Ramos (cell line): ENCODE results near the gene LRRC10B.

ENCODE experiments used
- in situ Hi-C: fragments of 300-500 bp; cut with MboI; formaldehyde crosslinking; loops from one replicate; pipeline ENCODE4 v1.14.3; 2022; ENCODE audit warnings: low sequenced_read_pairs; ENCODE audit not compliant: unreplicated experiment

LRRC10B gene

GRCh38 chr11:61542705-61543104 is 34.2 kb downstream of the LRRC10B start:
- in situ Hi-C loops = no loop called here

GRCh38 chr11:61543606-61544306 is 35.2 kb downstream of the LRRC10B start:
- in situ Hi-C loops = no loop called here

- in situ Hi-C loops = no loop called here
Observed at GRCh38 chr11:61544466-61544865, 35.9 kb downstream of the LRRC10B start.

GRCh38 chr11:61545341-61545740 is 36.8 kb downstream of the LRRC10B start:
- in situ Hi-C loops = no loop called here

- in situ Hi-C loops = no loop called here
Observed at GRCh38 chr11:61545921-61546320, 37.4 kb downstream of the LRRC10B start.

GRCh38 chr11:61546663-61547062 is 38.1 kb downstream of the LRRC10B start:
- in situ Hi-C loops = no loop called here

- in situ Hi-C loops = no loop called here
Observed at GRCh38 chr11:61547246-61547645, 38.7 kb downstream of the LRRC10B start.

GRCh38 chr11:61549177-61549576 is 40.6 kb downstream of the LRRC10B start:
- in situ Hi-C loops = no loop called here

GRCh38 chr11:61549662-61550568 is 41.4 kb downstream of the LRRC10B start:
- in situ Hi-C loops = no loop called here

GRCh38 chr11:61550665-61551227 is 42.2 kb downstream of the LRRC10B start:
- in situ Hi-C loops = no loop called here

GRCh38 chr11:61551634-61552033 is 43.1 kb downstream of the LRRC10B start:
- in situ Hi-C loops = no loop called here

GRCh38 chr11:61552108-61552635 is 43.6 kb downstream of the LRRC10B start:
- in situ Hi-C loops = no loop called here

GRCh38 chr11:61553373-61554171 is 45.0 kb downstream of the LRRC10B start:
- in situ Hi-C loops = no loop called here

- in situ Hi-C loops = no loop called here
Observed at GRCh38 chr11:61554172-61554988, 45.8 kb downstream of the LRRC10B start.

- in situ Hi-C loops = no loop called here
Observed at GRCh38 chr11:61555051-61555969, 46.8 kb downstream of the LRRC10B start.

- in situ Hi-C loops = no loop called here
Observed at GRCh38 chr11:61555978-61556377, 47.4 kb downstream of the LRRC10B start.

- in situ Hi-C loops = no loop called here
Observed at GRCh38 chr11:61556621-61557020, 48.1 kb downstream of the LRRC10B start.
